Suprapubic skin (tissue), 3 donors: ENCODE results near the gene LRMDA.

Experiments used
- CTCF ChIP-seq, 2 donors: fragments of 200-600 bp in 1 of 2; fragments of 450-650 bp in 1 of 2; sonication (generic) in 1 of 2; IDR thresholded peaks; one replicate each; pipeline ENCODE4 v1.5.1; 2016 to 2019; ENCODE audit warnings: antibody characterized with exemption in 2 of 2, mild to moderate bottlenecking in 1 of 2, moderate library complexity in 1 of 2
- POLR2A ChIP-seq, 2 donors: fragments of 450-650 bp; IDR thresholded peaks; one replicate each; pipeline ENCODE4 v1.6.1; 2017; ENCODE audit warnings: antibody characterized with exemption in 2 of 2, mild to moderate bottlenecking in 2 of 2, moderate library complexity in 2 of 2

GRCh38 chr10:76375761-76376160 is 944.3 kb downstream of the LRMDA start:
- no peak for TF ChIP-seq CTCF (IDR thresholded peaks at IDR 0.05)
- no peak for TF ChIP-seq POLR2A (IDR thresholded peaks at IDR 0.05)
